Measurements from ENCODE around the gene HK1.
"Not testable (repeated sequence)": the region's sequence is repeated elsewhere in the genome, so short reads cannot be mapped to it uniquely, and the experiment has no call there.

Gene HK1

GRCh38 chr10:69259547-69260243 is 18.6 kb upstream of the HK1 start:
- DNase-seq (ENCODE audit: low read depth), result no peak

GRCh38 chr10:69261184-69261583 is 17.1 kb upstream of the HK1 start:
- no peak for DNase-seq (ENCODE audit: low read depth)

GRCh38 chr10:69262292-69262751 is 16.0 kb upstream of the HK1 start:
- no peak for DNase-seq (ENCODE audit: low read depth)

DNA sequence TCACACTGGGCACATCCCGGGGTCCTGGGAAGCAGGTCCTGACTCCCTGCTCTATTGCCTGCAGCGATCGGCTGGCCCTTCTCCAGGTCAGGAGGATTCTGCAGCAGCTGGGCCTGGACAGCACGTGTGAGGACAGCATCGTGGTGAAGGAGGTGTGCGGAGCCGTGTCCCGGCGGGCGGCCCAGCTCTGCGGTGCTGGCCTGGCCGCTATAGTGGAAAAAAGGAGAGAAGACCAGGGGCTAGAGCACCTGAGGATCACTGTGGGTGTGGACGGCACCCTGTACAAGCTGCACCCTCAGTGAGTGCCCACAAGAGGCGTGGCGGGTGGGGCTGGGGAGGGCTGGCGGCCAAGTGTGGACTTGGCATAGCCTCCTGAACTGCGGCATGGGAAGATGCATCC is 12.8 kb upstream of the HK1 start:
- DNase-seq (ENCODE audit: low read depth), result no peak

- no peak for DNase-seq (ENCODE audit: low read depth)
Observed at GRCh38 chr10:69268761-69269416, 9.4 kb upstream of the HK1 start.

- no peak for DNase-seq (ENCODE audit: low read depth)
Observed at GRCh38 chr10:69269761-69270160, 8.5 kb upstream of the HK1 start.

- DNase-seq (ENCODE audit: low read depth), result no peak
Observed at GRCh38 chr10:69270990-69271389, 7.3 kb upstream of the HK1 start.

GRCh38 chr10:69272624-69273023 is 5.7 kb upstream of the HK1 start:
- DNase-seq (ENCODE audit: low read depth), result no peak

DNA sequence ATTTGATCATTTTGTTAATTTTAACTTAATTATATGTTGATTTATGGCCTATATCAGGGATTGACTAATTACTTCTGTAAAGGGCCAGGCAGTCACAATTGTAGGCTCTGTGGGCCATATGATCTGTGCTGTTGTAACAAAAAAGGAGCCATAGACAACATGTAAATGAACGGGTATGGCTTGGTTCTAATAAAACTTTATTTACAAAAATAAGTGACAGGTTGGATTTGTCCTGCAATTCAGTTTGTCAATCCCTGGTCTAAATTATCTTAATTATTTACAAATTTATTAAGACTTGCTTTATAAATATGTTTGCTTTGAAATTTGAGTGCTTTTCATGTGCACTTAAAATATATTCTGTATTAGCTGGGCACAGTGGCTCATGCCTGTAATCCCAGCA is 2.9 kb upstream of the HK1 start:
- no peak for DNase-seq (ENCODE audit: low read depth)

- DNase-seq (ENCODE audit: low read depth), result no peak
Observed at GRCh38 chr10:69276503-69276902, 1.8 kb upstream of the HK1 start.

- no peak for DNase-seq (ENCODE audit: low read depth)
Observed at GRCh38 chr10:69279110-69279509, 814 bp downstream of the HK1 start.

- no peak for DNase-seq (ENCODE audit: low read depth)
Observed at GRCh38 chr10:69281507-69282413, 3.5 kb downstream of the HK1 start.

GRCh38 chr10:69284402-69284801 is 6.1 kb downstream of the HK1 start:
- DNase-seq (ENCODE audit: low read depth), result not testable (repeated sequence)

DNA sequence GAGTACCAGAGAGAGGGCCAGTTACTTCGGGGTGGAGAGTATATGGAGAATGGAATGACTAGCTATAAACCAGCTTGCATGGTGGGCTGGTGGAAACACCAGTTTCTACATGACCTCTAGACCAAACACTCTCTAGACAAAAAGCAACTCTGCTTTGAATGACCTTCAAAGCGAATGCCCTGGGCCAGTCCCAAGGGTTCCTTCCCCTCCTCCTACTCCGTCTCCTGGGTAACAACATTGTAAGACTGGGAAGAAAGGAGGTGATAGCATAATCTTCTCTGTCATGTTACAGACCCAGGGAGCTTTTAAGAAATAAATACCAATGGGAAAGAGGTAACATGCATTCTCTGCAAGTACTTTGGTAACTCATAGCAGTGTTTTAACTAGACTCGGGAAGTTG is 7.4 kb downstream of the HK1 start:
- DNase-seq (ENCODE audit: low read depth), result no peak

- no peak for DNase-seq (ENCODE audit: low read depth)
Observed at GRCh38 chr10:69287181-69287580, 8.9 kb downstream of the HK1 start.

- no peak for DNase-seq (ENCODE audit: low read depth)
Observed at GRCh38 chr10:69290993-69291392, 12.7 kb downstream of the HK1 start.

- no peak for DNase-seq (ENCODE audit: low read depth)
Observed at GRCh38 chr10:69292459-69292858, 14.2 kb downstream of the HK1 start.

- no peak for DNase-seq (ENCODE audit: low read depth)
Observed at GRCh38 chr10:69295027-69295636, 16.8 kb downstream of the HK1 start.

- peak; percentile 36 for DNase-seq (ENCODE audit: low read depth)
Observed at GRCh38 chr10:69303632-69304051, 25.3 kb downstream of the HK1 start.

GRCh38 chr10:69306421-69306820 is 28.1 kb downstream of the HK1 start:
- no peak for DNase-seq (ENCODE audit: low read depth)

GRCh38 chr10:69307434-69307833 is 29.1 kb downstream of the HK1 start:
- no peak for DNase-seq (ENCODE audit: low read depth)

DNA sequence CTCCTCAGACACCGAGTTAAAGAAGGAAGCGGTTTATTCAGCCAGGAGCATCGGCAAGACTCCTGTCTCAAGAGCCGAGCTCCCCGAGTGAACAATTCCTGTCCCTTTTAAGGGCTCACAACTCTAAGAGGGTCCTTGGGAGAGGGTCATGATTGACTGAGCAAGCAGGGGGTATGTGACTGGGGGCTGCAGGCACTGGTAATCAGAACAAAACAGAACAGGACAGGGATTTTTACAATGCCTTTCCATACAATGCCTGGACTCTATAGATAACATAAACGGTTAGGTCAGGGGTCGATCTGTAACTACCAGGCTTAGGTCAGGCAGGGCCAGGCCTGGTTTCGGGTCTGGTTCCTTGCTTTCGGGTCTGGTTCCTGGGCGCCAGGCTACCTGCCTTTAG is 30.0 kb downstream of the HK1 start:
- not testable (repeated sequence) for DNase-seq (ENCODE audit: low read depth)
